ENCODE data around the gene USP13. TPM values are rescaled to one million over a fixed set of nuclear protein-coding genes. Genes with fewer than 3 reads are reported as not detected.

The USP13 gene
- total and polyA plus RNA-seq, 2 donors from 2014 or later = 3.0 to 9.0 TPM

DNA sequence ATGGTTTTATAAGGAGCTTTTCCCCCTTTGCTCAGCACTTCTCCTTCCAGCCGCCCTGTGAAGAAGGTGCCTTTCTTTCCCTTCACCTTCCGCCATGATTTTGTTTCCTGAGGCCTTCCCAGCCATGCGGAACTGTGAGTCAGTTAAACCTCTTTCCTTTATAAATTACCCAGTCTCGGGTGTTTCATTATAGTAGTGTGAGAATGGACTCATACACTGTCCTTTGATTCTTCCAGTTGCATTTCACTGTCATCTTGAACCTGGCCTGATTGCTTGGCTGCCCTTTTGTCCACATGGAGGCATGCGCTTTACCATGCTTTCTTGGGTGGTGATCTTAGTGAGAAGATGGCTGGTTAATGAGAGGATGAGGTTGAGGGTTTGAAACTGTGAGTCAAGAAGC lies 23.2 kb downstream of the USP13 start:
- Histone ChIP-seq H3K36me3 (ENCODE audit: control insufficient read depth in 2 of 3, insufficient read depth in 3 of 3, low read length in 3 of 3) (no peaks in the 10 kb centered on the region), H3K4me3 (ENCODE audit: low read length in 3 of 3) (no peak overlapping the region), H3K9ac (ENCODE audit: low read length in 3 of 3) (no peak overlapping the region), H3K9me3 (ENCODE audit: control insufficient read depth in 2 of 3, insufficient read depth in 1 of 3, low read length in 3 of 3) (no peaks in the 10 kb centered on the region), H3K27me3 (ENCODE audit: control insufficient read depth, insufficient read depth, low read length) (no peaks in the 10 kb centered on the region), H3K27ac (ENCODE audit: low read depth in 2 of 2, low read length in 2 of 2) (no peak overlapping the region), H3K4me1 (ENCODE audit: control insufficient read depth in 2 of 3, insufficient read depth in 2 of 3, low read depth in 1 of 3, low read length in 3 of 3) (no peaks in the 10 kb centered on the region)
- FAIRE-seq (no peak), DNase-seq (no peak)
- intact Hi-C loops (cut with DNase I) = no loop called here
- TF ChIP-seq, protein P1, sequence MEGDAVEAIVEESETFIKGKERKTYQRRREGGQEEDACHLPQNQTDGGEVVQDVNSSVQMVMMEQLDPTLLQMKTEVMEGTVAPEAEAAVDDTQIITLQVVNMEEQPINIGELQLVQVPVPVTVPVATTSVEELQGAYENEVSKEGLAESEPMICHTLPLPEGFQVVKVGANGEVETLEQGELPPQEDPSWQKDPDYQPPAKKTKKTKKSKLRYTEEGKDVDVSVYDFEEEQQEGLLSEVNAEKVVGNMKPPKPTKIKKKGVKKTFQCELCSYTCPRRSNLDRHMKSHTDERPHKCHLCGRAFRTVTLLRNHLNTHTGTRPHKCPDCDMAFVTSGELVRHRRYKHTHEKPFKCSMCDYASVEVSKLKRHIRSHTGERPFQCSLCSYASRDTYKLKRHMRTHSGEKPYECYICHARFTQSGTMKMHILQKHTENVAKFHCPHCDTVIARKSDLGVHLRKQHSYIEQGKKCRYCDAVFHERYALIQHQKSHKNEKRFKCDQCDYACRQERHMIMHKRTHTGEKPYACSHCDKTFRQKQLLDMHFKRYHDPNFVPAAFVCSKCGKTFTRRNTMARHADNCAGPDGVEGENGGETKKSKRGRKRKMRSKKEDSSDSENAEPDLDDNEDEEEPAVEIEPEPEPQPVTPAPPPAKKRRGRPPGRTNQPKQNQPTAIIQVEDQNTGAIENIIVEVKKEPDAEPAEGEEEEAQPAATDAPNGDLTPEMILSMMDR (IDR thresholded peaks at IDR 0.05; ENCODE audit: borderline replicate concordance, extremely low read depth, insufficient read depth) = no peak

- no peak overlapping the region for H3K9ac ChIP-seq (ENCODE audit: low read length in 3 of 3)
- no peak overlapping the region for H3K4me3 ChIP-seq (ENCODE audit: low read length in 3 of 3)
- no peaks in the 10 kb centered on the region for H3K9me3 ChIP-seq (ENCODE audit: control insufficient read depth in 2 of 3, insufficient read depth in 1 of 3, low read length in 3 of 3)
- intact Hi-C loops (cut with DNase I) = no loop called here
- TF ChIP-seq, protein P1 (IDR thresholded peaks at IDR 0.05; ENCODE audit: borderline replicate concordance, extremely low read depth, insufficient read depth) = no peak
- no peaks in the 10 kb centered on the region for H3K27me3 ChIP-seq (ENCODE audit: control insufficient read depth, insufficient read depth, low read length)
- no peak overlapping the region for H3K27ac ChIP-seq (ENCODE audit: low read depth in 2 of 2, low read length in 2 of 2)
- H3K4me1 ChIP-seq (ENCODE audit: control insufficient read depth in 2 of 3, insufficient read depth in 2 of 3, low read depth in 1 of 3, low read length in 3 of 3) = no peaks in the 10 kb centered on the region
- FAIRE-seq = no peak
- H3K36me3 ChIP-seq (ENCODE audit: control insufficient read depth in 2 of 3, insufficient read depth in 3 of 3, low read length in 3 of 3) = no peaks in the 10 kb centered on the region
- no peak for DNase-seq
Measured at GRCh38 chr3:179677884-179678283, 25.0 kb downstream of the USP13 start.

DNA sequence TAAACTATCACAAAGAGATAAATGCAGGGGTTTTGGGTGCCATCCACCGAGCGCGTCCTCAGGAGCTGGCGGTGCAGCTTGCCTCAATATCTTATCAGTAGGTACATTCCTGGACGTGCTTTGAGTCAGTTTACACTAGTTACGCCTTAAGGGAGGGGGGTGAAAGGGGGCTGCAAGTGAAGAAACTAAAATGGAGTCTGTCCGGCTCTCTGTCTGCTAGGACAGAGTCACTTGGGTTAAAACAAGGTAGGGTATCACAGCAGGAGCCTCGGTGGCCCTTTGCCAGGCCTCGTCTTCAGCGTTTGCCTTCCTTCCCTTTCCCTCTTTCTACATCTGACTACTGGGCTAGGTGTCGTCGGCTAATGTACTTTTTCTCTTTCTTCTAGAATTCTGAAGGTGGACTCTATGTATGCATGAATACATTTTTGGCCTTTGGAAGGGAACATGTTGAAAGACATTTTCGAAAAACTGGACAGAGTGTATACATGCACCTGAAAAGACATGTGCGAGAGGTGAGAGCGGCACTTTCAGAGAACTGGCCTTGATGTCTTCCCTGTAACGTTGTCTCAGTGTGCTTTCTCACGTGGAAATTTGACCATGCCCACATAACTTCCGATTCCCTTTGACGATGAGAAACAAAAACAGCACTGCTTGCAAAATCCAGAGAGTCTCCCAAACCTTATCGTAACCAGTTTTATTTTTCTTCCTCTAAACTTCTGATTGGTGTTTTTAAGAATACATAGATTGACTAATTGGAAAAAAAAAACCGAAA lies 28.8 kb downstream of the USP13 start:
- intact Hi-C loops (cut with DNase I) = no loop called here
- Histone ChIP-seq H3K27me3 (ENCODE audit: control insufficient read depth, insufficient read depth, low read length) (no peaks in the 10 kb centered on the region), H3K4me3 (ENCODE audit: low read length in 3 of 3) (no peak overlapping the region), H3K9me3 (ENCODE audit: control insufficient read depth in 2 of 3, insufficient read depth in 1 of 3, low read length in 3 of 3) (no peaks in the 10 kb centered on the region), H3K4me1 (ENCODE audit: control insufficient read depth in 2 of 3, insufficient read depth in 2 of 3, low read depth in 1 of 3, low read length in 3 of 3) (no peaks in the 10 kb centered on the region), H3K27ac (ENCODE audit: low read depth in 2 of 2, low read length in 2 of 2) (no peak overlapping the region), H3K9ac (ENCODE audit: low read length in 3 of 3) (no peak overlapping the region), H3K36me3 (ENCODE audit: control insufficient read depth in 2 of 3, insufficient read depth in 3 of 3, low read length in 3 of 3) (no peaks in the 10 kb centered on the region)
- TF ChIP-seq, protein P1 (IDR thresholded peaks at IDR 0.05; ENCODE audit: borderline replicate concordance, extremely low read depth, insufficient read depth) = no peak
- DNase-seq (no peak), FAIRE-seq (no peak)
